DMS 273 treated with DMSO at 0.1 percent for 48 hours (cell line): ENCODE data around the gene PKP1.

Experiments
- DNase-seq: peaks from one replicate; lab custom pipeline; 2025; lab: John Stamatoyannopoulos, UW

The PKP1 gene

DNA sequence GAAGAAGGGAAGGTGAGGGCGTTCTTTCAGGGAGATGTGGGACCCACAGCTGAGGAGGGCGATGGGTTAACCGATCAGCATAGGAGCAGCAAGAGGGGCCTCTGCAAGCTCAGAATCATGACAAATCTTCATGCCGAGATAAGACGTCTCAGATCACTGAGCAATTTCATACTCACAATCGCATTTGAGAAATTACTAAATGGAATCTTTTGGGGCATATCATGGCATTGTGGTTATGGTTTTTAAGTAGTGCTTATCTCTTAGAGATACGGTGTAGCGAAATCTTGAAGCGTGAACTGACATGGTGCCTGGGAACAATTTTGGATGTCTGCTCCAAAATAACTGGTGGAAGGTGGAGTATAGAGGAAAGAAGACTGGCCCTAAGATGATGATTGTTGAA is 88.0 kb downstream of the PKP1 start:
- DNase-seq, result no peak

GRCh38 chr1:201371792-201372191 is 88.5 kb downstream of the PKP1 start:
- DNase-seq, result no peak

GRCh38 chr1:201374364-201374763 is 91.1 kb downstream of the PKP1 start:
- no peak for DNase-seq

DNA sequence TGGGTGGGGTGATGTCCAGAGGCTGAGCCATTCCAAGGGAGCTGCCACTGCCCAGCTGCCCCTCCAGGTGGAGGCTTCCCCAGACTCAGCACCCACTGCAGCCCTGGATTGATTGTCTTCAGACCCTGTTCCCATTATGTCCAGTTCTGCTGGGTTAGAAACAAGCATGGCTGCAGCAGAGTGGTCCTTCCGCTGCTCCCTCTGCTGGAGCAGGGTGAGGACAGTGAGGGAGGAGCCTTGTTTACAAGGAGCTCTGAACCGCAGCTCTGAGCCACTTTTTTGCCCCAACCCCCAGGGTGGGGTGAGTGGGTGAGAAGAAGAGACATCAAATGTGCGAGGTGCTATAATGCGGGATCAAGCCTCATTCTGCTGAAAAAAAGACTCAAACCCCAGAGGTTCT is 91.9 kb downstream of the PKP1 start:
- no peak for DNase-seq

GRCh38 chr1:201376107-201376463 is 92.8 kb downstream of the PKP1 start:
- no peak for DNase-seq

- DNase-seq, result no peak
Observed at GRCh38 chr1:201376464-201377374, 93.4 kb downstream of the PKP1 start.

DNA sequence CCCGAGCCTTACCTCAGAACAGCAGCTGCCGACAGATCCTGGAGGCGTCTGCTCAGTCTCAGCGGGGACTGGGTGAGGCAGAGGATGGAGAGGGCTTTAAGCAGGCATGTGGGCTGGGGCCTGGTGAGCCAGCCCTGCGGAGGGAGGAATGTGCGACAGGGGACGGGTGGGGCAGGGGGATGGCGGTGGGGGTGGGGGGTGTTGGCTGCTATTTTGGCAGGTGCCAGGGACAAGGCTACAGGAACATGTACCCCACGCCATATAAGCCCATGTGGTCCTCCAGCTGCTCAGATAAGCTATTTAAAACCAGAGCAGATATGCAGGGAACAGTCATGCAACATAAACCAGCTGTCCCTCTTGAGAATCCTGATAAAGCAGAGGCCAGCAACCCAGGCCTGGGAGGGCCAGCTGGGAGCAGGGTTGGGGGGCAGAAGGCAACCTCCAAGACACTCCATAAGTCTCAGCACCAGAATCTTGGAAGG is 94.3 kb downstream of the PKP1 start, which contains the start of gene TNNT2:
TNNT2 (minus strand) TSS at position 70 of the 482 bp plus-strand sequence. CDS start 4,426 bp downstream, outside the sequence.
- peak; percentile 46 for DNase-seq

DNA sequence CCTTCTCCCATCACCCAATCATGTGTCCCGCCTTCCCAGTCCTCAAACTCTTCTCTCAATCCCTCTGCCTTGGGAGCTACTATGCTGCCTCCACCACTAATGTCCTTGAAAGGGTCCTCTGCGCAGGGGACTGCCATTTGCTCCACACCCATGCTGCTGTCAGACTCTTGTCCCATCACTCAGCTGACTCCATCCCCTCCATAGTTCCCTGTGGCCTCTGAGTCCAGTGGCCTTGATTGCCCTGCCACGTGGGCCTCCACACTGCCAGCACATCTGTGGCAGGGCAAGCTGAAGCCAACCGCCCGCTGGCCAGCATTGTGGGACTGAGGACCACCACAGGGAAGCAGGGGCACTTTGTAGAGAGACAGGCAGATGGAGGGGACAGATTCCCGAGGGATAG is 95.5 kb downstream of the PKP1 start:
- no peak for DNase-seq

DNA sequence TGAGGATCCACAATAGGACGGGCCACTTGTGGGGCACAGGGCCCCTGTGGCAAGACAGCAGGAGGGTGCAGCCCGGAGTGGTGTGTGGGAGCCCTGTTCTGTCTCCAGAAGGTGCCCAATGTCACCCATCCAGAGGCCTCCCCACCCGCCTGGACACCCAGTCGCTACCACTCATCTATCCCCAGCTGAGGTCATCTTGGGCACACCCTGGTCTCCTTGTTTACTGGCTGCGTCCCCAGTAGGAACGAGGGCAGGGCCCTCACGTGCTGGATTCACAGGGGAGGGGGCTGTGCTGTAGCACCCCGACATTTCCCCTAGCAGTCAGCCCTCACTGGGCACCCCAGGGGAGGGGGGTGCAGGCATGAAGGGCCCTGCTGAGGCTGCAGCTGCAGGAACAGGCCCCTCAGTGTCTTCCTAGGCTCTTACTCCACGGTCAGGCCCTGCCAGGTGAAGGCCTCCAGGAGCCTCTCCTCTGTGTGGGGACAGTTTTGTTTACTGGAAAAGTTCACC is 96.5 kb downstream of the PKP1 start:
- DNase-seq, result no peak

DNA sequence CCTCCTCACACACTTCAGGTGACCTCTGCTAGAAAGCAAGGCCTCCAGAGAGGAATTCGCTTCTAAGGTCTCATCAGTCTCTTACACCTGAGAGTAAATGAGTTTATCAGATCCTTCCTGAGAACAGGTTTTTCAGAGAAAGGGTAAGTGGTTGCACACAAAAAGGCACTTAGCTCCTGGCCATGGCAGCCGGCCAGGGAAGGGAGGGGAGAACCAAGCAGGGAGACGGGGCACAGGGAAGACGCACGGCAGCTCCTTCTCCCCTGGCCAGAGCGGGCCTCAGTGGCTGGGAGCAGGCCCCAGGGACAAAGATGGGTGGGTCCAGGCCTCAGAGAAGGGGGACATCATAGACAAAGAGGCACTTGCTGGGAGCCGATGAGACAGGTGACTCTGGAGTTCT is 97.8 kb downstream of the PKP1 start:
- DNase-seq, result no peak
